ENCODE results near the gene MORN5.

MORN5 gene

GRCh38 chr9:122158202-122158601, 1.5 kb upstream of the MORN5 start:
- Histone ChIP-seq H3K27ac (ENCODE audit: low read length) (no peak overlapping the region), H3K4me3 (ENCODE audit: low read length) (no peak overlapping the region), H3K36me3 (ENCODE audit: control insufficient read depth, low read depth, low read length) (no peaks in the 10 kb centered on the region), H3K27me3 (ENCODE audit: control insufficient read depth, insufficient read depth, low read length) (no peaks in the 10 kb centered on the region), H3K4me1 (ENCODE audit: control insufficient read depth, low read depth, low read length) (no peaks in the 10 kb centered on the region), H3K9me3 (ENCODE audit: control insufficient read depth, low read depth, low read length) (peaks cover 6% of the 10 kb centered on the region), H3K9ac (ENCODE audit: low read length) (no peak overlapping the region)

- Histone ChIP-seq H3K27me3 (ENCODE audit: control insufficient read depth, insufficient read depth, low read length) (peaks cover 6% of the 10 kb centered on the region), H3K4me3 (ENCODE audit: low read length) (peak overlapping the region; percentile 94), H3K9me3 (ENCODE audit: control insufficient read depth, low read depth, low read length) (peaks cover 6% of the 10 kb centered on the region), H3K36me3 (ENCODE audit: control insufficient read depth, low read depth, low read length) (no peaks in the 10 kb centered on the region), H3K4me1 (ENCODE audit: control insufficient read depth, low read depth, low read length) (no peaks in the 10 kb centered on the region), H3K9ac (ENCODE audit: low read length) (no peak overlapping the region), H3K27ac (ENCODE audit: low read length) (no peak overlapping the region)
Measured at GRCh38 chr9:122159925-122160246, 178 bp downstream of the MORN5 start.

GRCh38 chr9:122162415-122162814, 2.7 kb downstream of the MORN5 start:
- Histone ChIP-seq H3K4me3 (ENCODE audit: low read length) (no peak overlapping the region), H3K9me3 (ENCODE audit: control insufficient read depth, low read depth, low read length) (peaks cover 6% of the 10 kb centered on the region), H3K36me3 (ENCODE audit: control insufficient read depth, low read depth, low read length) (no peaks in the 10 kb centered on the region), H3K27ac (ENCODE audit: low read length) (no peak overlapping the region), H3K9ac (ENCODE audit: low read length) (no peak overlapping the region), H3K27me3 (ENCODE audit: control insufficient read depth, insufficient read depth, low read length) (peaks cover 6% of the 10 kb centered on the region), H3K4me1 (ENCODE audit: control insufficient read depth, low read depth, low read length) (no peaks in the 10 kb centered on the region)

- Histone ChIP-seq H3K4me1 (ENCODE audit: control insufficient read depth, low read depth, low read length) (no peaks in the 10 kb centered on the region), H3K9ac (ENCODE audit: low read length) (no peak overlapping the region), H3K36me3 (ENCODE audit: control insufficient read depth, low read depth, low read length) (no peaks in the 10 kb centered on the region), H3K27me3 (ENCODE audit: control insufficient read depth, insufficient read depth, low read length) (peaks cover 6% of the 10 kb centered on the region), H3K9me3 (ENCODE audit: control insufficient read depth, low read depth, low read length) (peaks cover 6% of the 10 kb centered on the region), H3K4me3 (ENCODE audit: low read length) (no peak overlapping the region), H3K27ac (ENCODE audit: low read length) (no peak overlapping the region)
Measured at GRCh38 chr9:122164286-122164685, 4.6 kb downstream of the MORN5 start.

- H3K4me1 ChIP-seq (ENCODE audit: control insufficient read depth, low read depth, low read length), result no peaks in the 10 kb centered on the region
- no peak overlapping the region for H3K27ac ChIP-seq (ENCODE audit: low read length)
- peaks cover 6% of the 10 kb centered on the region for H3K27me3 ChIP-seq (ENCODE audit: control insufficient read depth, insufficient read depth, low read length)
- no peak overlapping the region for H3K9ac ChIP-seq (ENCODE audit: low read length)
- no peak overlapping the region for H3K4me3 ChIP-seq (ENCODE audit: low read length)
- H3K9me3 ChIP-seq (ENCODE audit: control insufficient read depth, low read depth, low read length), result no peaks in the 10 kb centered on the region
- H3K36me3 ChIP-seq (ENCODE audit: control insufficient read depth, low read depth, low read length), result no peaks in the 10 kb centered on the region
Measured at GRCh38 chr9:122168356-122168755, 8.6 kb downstream of the MORN5 start.

- no peaks in the 10 kb centered on the region for H3K36me3 ChIP-seq (ENCODE audit: control insufficient read depth, low read depth, low read length)
- H3K4me3 ChIP-seq (ENCODE audit: low read length), result no peak overlapping the region
- no peaks in the 10 kb centered on the region for H3K9me3 ChIP-seq (ENCODE audit: control insufficient read depth, low read depth, low read length)
- H3K27me3 ChIP-seq (ENCODE audit: control insufficient read depth, insufficient read depth, low read length), result no peaks in the 10 kb centered on the region
- no peak overlapping the region for H3K9ac ChIP-seq (ENCODE audit: low read length)
- H3K27ac ChIP-seq (ENCODE audit: low read length), result no peak overlapping the region
- H3K4me1 ChIP-seq (ENCODE audit: control insufficient read depth, low read depth, low read length), result no peaks in the 10 kb centered on the region
Measured at GRCh38 chr9:122172131-122172530, 12.4 kb downstream of the MORN5 start.

GRCh38 chr9:122173670-122174069, 14.0 kb downstream of the MORN5 start:
- Histone ChIP-seq H3K9ac (ENCODE audit: low read length) (no peak overlapping the region), H3K27me3 (ENCODE audit: control insufficient read depth, insufficient read depth, low read length) (no peaks in the 10 kb centered on the region), H3K27ac (ENCODE audit: low read length) (no peak overlapping the region), H3K9me3 (ENCODE audit: control insufficient read depth, low read depth, low read length) (no peaks in the 10 kb centered on the region), H3K4me3 (ENCODE audit: low read length) (no peak overlapping the region), H3K36me3 (ENCODE audit: control insufficient read depth, low read depth, low read length) (no peaks in the 10 kb centered on the region), H3K4me1 (ENCODE audit: control insufficient read depth, low read depth, low read length) (no peaks in the 10 kb centered on the region)

- no peaks in the 10 kb centered on the region for H3K36me3 ChIP-seq (ENCODE audit: control insufficient read depth, low read depth, low read length)
- H3K4me3 ChIP-seq (ENCODE audit: low read length), result no peak overlapping the region
- no peaks in the 10 kb centered on the region for H3K27me3 ChIP-seq (ENCODE audit: control insufficient read depth, insufficient read depth, low read length)
- H3K4me1 ChIP-seq (ENCODE audit: control insufficient read depth, low read depth, low read length), result no peaks in the 10 kb centered on the region
- H3K9me3 ChIP-seq (ENCODE audit: control insufficient read depth, low read depth, low read length), result no peaks in the 10 kb centered on the region
- no peak overlapping the region for H3K27ac ChIP-seq (ENCODE audit: low read length)
- no peak overlapping the region for H3K9ac ChIP-seq (ENCODE audit: low read length)
Measured at GRCh38 chr9:122176916-122177315, 17.2 kb downstream of the MORN5 start.

GRCh38 chr9:122179054-122179689, 19.5 kb downstream of the MORN5 start:
- Histone ChIP-seq H3K4me3 (ENCODE audit: low read length) (no peak overlapping the region), H3K4me1 (ENCODE audit: control insufficient read depth, low read depth, low read length) (no peaks in the 10 kb centered on the region), H3K9ac (ENCODE audit: low read length) (no peak overlapping the region), H3K27ac (ENCODE audit: low read length) (no peak overlapping the region), H3K36me3 (ENCODE audit: control insufficient read depth, low read depth, low read length) (no peaks in the 10 kb centered on the region), H3K9me3 (ENCODE audit: control insufficient read depth, low read depth, low read length) (no peaks in the 10 kb centered on the region), H3K27me3 (ENCODE audit: control insufficient read depth, insufficient read depth, low read length) (no peaks in the 10 kb centered on the region)

- H3K4me1 ChIP-seq (ENCODE audit: control insufficient read depth, low read depth, low read length), result no peaks in the 10 kb centered on the region
- H3K9ac ChIP-seq (ENCODE audit: low read length), result no peak overlapping the region
- H3K9me3 ChIP-seq (ENCODE audit: control insufficient read depth, low read depth, low read length), result no peaks in the 10 kb centered on the region
- H3K27me3 ChIP-seq (ENCODE audit: control insufficient read depth, insufficient read depth, low read length), result no peaks in the 10 kb centered on the region
- no peak overlapping the region for H3K4me3 ChIP-seq (ENCODE audit: low read length)
- H3K27ac ChIP-seq (ENCODE audit: low read length), result no peak overlapping the region
- no peaks in the 10 kb centered on the region for H3K36me3 ChIP-seq (ENCODE audit: control insufficient read depth, low read depth, low read length)
Measured at GRCh38 chr9:122179690-122180074, 20.0 kb downstream of the MORN5 start.

GRCh38 chr9:122180633-122181032, 20.9 kb downstream of the MORN5 start:
- no peak overlapping the region for H3K27ac ChIP-seq (ENCODE audit: low read length)
- H3K4me1 ChIP-seq (ENCODE audit: control insufficient read depth, low read depth, low read length), result no peaks in the 10 kb centered on the region
- no peak overlapping the region for H3K4me3 ChIP-seq (ENCODE audit: low read length)
- no peaks in the 10 kb centered on the region for H3K9me3 ChIP-seq (ENCODE audit: control insufficient read depth, low read depth, low read length)
- H3K27me3 ChIP-seq (ENCODE audit: control insufficient read depth, insufficient read depth, low read length), result no peaks in the 10 kb centered on the region
- no peak overlapping the region for H3K9ac ChIP-seq (ENCODE audit: low read length)
- H3K36me3 ChIP-seq (ENCODE audit: control insufficient read depth, low read depth, low read length), result no peaks in the 10 kb centered on the region

GRCh38 chr9:122183501-122183900, 23.8 kb downstream of the MORN5 start:
- Histone ChIP-seq H3K27me3 (ENCODE audit: control insufficient read depth, insufficient read depth, low read length) (no peaks in the 10 kb centered on the region), H3K4me1 (ENCODE audit: control insufficient read depth, low read depth, low read length) (no peaks in the 10 kb centered on the region), H3K9me3 (ENCODE audit: control insufficient read depth, low read depth, low read length) (no peaks in the 10 kb centered on the region), H3K27ac (ENCODE audit: low read length) (no peak overlapping the region), H3K9ac (ENCODE audit: low read length) (no peak overlapping the region), H3K4me3 (ENCODE audit: low read length) (no peak overlapping the region), H3K36me3 (ENCODE audit: control insufficient read depth, low read depth, low read length) (no peaks in the 10 kb centered on the region)
